Activated T-helper 1 cell treated with anti-CD3 and anti-CD28 coated beads, Interleukin-12 subunit alpha, Interleukin-12 subunit beta, Interleukin-2, Interleukin-4 antibody, amounts not matched to agents 30 ng/mL and 10 ng/mL and 1 ng/mL, durations not matched to agents 14 hours and 24 hours and 36 hours (primary cell): Measurements from ENCODE around the gene POLR1A. TPM values are rescaled to one million over a fixed set of nuclear protein-coding genes. Genes with fewer than 3 reads are reported as not detected.

Experiments
- DNase-seq: peaks from one replicate; pipeline ENCODE4 v3.0.0; 2021; ENCODE audit warnings: low spot score
- H3K27ac Mint-ChIP-seq: one replicate; pipeline ENCODE4 v1.8.0; 2021; ENCODE audit warnings: mild to moderate bottlenecking, mixed read lengths
- H3K27me3 Mint-ChIP-seq: one replicate; pipeline ENCODE4 v1.8.0; 2022; ENCODE audit warnings: mild to moderate bottlenecking, moderate library complexity, mixed read lengths; ENCODE audit not compliant: insufficient read depth
- H3K36me3 Mint-ChIP-seq: one replicate; pipeline ENCODE4 v1.8.0; 2021; ENCODE audit warnings: low read depth, mixed read lengths
- H3K4me1 Mint-ChIP-seq: one replicate; pipeline ENCODE4 v1.8.0; 2021; ENCODE audit warnings: low read depth, mixed read lengths
- H3K4me3 Mint-ChIP-seq: one replicate; pipeline ENCODE4 v1.8.0; 2021; ENCODE audit warnings: mild to moderate bottlenecking, moderate library complexity, mixed read lengths
- H3K9me3 Mint-ChIP-seq: one replicate; pipeline ENCODE4 v1.8.0; 2021; ENCODE audit warnings: mixed read lengths
- intact Hi-C: fragments of 100-400 bp; cut with micrococcal nuclease; formaldehyde crosslinking; loops from one replicate; pipeline ENCODE4 v1.15.1; 2024
- total RNA-seq: library from RNA; stranded (reverse); gene quantifications from 2 replicates; pipeline ENCODE4 v1.2.3, GENCODE V29; 2022

The POLR1A gene
- total RNA-seq, 1 donor from 2014 or later = 69.7 TPM

- Mint-ChIP-seq H3K4me3 (no peak overlapping the region), H3K9me3 (peaks cover 3% of the 10 kb centered on the region), H3K27ac (no peak overlapping the region), H3K36me3 (peaks cover 69% of the 10 kb centered on the region), H3K4me1 (peaks cover 30% of the 10 kb centered on the region), H3K27me3 (no peaks in the 10 kb centered on the region)
- no peak for DNase-seq
- intact Hi-C loops = no loop called here
These were observed 38.8 kb downstream of the POLR1A start for GRCh38 chr2:86066915-86067314.

GRCh38 chr2:86066007-86066578, 39.6 kb downstream of the POLR1A start:
- Mint-ChIP-seq H3K9me3 (peaks cover 3% of the 10 kb centered on the region), H3K27me3 (no peaks in the 10 kb centered on the region), H3K4me3 (no peak overlapping the region), H3K36me3 (peaks cover 70% of the 10 kb centered on the region), H3K27ac (no peak overlapping the region), H3K4me1 (peaks cover 30% of the 10 kb centered on the region)
- no peak for DNase-seq
- intact Hi-C loops = no loop called here

- peaks cover 69% of the 10 kb centered on the region for H3K36me3 Mint-ChIP-seq
- H3K4me3 Mint-ChIP-seq = no peak overlapping the region
- peaks cover 30% of the 10 kb centered on the region for H3K4me1 Mint-ChIP-seq
- intact Hi-C loops = no loop called here
- H3K27me3 Mint-ChIP-seq = no peaks in the 10 kb centered on the region
- no peak overlapping the region for H3K27ac Mint-ChIP-seq
- H3K9me3 Mint-ChIP-seq = peaks cover 3% of the 10 kb centered on the region
- DNase-seq = no peak
These were observed 40.2 kb downstream of the POLR1A start for GRCh38 chr2:86065512-86065911.

GRCh38 chr2:86064006-86064405, 41.7 kb downstream of the POLR1A start:
- Mint-ChIP-seq H3K27ac (no peak overlapping the region), H3K27me3 (no peaks in the 10 kb centered on the region), H3K4me3 (no peak overlapping the region), H3K9me3 (peaks cover 3% of the 10 kb centered on the region), H3K4me1 (peaks cover 24% of the 10 kb centered on the region), H3K36me3 (peaks cover 63% of the 10 kb centered on the region)
- intact Hi-C loops = no loop called here
- no peak for DNase-seq

- H3K4me1 Mint-ChIP-seq = peaks cover 5% of the 10 kb centered on the region
- H3K27me3 Mint-ChIP-seq = no peaks in the 10 kb centered on the region
- H3K27ac Mint-ChIP-seq = no peak overlapping the region
- no peak overlapping the region for H3K4me3 Mint-ChIP-seq
- no peak for DNase-seq
- H3K36me3 Mint-ChIP-seq = peaks cover 59% of the 10 kb centered on the region
- intact Hi-C loops = no loop called here
- H3K9me3 Mint-ChIP-seq = peaks cover 3% of the 10 kb centered on the region
These were observed 43.6 kb downstream of the POLR1A start for GRCh38 chr2:86062043-86062442.

GRCh38 chr2:86056590-86057331, 48.9 kb downstream of the POLR1A start:
- DNase-seq = no peak
- Mint-ChIP-seq H3K27ac (no peak overlapping the region), H3K9me3 (no peaks in the 10 kb centered on the region), H3K27me3 (no peaks in the 10 kb centered on the region), H3K36me3 (peaks cover 56% of the 10 kb centered on the region), H3K4me3 (no peak overlapping the region), H3K4me1 (no peaks in the 10 kb centered on the region)
- intact Hi-C loops = no loop called here

GRCh38 chr2:86055314-86055713, 50.4 kb downstream of the POLR1A start:
- no peaks in the 10 kb centered on the region for H3K9me3 Mint-ChIP-seq
- H3K4me1 Mint-ChIP-seq = no peaks in the 10 kb centered on the region
- peaks cover 49% of the 10 kb centered on the region for H3K36me3 Mint-ChIP-seq
- DNase-seq = no peak
- H3K4me3 Mint-ChIP-seq = no peak overlapping the region
- H3K27ac Mint-ChIP-seq = no peak overlapping the region
- no peaks in the 10 kb centered on the region for H3K27me3 Mint-ChIP-seq
- intact Hi-C loops = no loop called here

- Mint-ChIP-seq H3K27me3 (no peaks in the 10 kb centered on the region), H3K36me3 (peaks cover 48% of the 10 kb centered on the region), H3K9me3 (no peaks in the 10 kb centered on the region), H3K4me1 (no peaks in the 10 kb centered on the region), H3K27ac (no peak overlapping the region), H3K4me3 (no peak overlapping the region)
- intact Hi-C loops = no loop called here
- DNase-seq = no peak
These were observed 51.1 kb downstream of the POLR1A start for GRCh38 chr2:86054535-86055082.

GRCh38 chr2:86053166-86053565, 52.5 kb downstream of the POLR1A start:
- intact Hi-C loops = no loop called here
- Mint-ChIP-seq H3K9me3 (no peaks in the 10 kb centered on the region), H3K36me3 (peaks cover 47% of the 10 kb centered on the region), H3K27ac (no peak overlapping the region), H3K4me3 (no peak overlapping the region), H3K4me1 (no peaks in the 10 kb centered on the region), H3K27me3 (no peaks in the 10 kb centered on the region)
- DNase-seq = no peak

- no peak overlapping the region for H3K27ac Mint-ChIP-seq
- intact Hi-C loops = no loop called here
- peaks cover 47% of the 10 kb centered on the region for H3K36me3 Mint-ChIP-seq
- no peak for DNase-seq
- no peak overlapping the region for H3K4me3 Mint-ChIP-seq
- H3K4me1 Mint-ChIP-seq = no peaks in the 10 kb centered on the region
- H3K27me3 Mint-ChIP-seq = no peaks in the 10 kb centered on the region
- no peaks in the 10 kb centered on the region for H3K9me3 Mint-ChIP-seq
These were observed 53.0 kb downstream of the POLR1A start for GRCh38 chr2:86052676-86053075.

- Mint-ChIP-seq H3K36me3 (peaks cover 45% of the 10 kb centered on the region), H3K9me3 (no peaks in the 10 kb centered on the region), H3K27me3 (no peaks in the 10 kb centered on the region), H3K4me1 (no peaks in the 10 kb centered on the region), H3K4me3 (no peak overlapping the region), H3K27ac (no peak overlapping the region)
- intact Hi-C loops = no loop called here
- DNase-seq = no peak
These were observed 53.4 kb downstream of the POLR1A start for GRCh38 chr2:86052265-86052664.

GRCh38 chr2:86050301-86050700, 55.4 kb downstream of the POLR1A start:
- peaks cover 50% of the 10 kb centered on the region for H3K36me3 Mint-ChIP-seq
- no peaks in the 10 kb centered on the region for H3K4me1 Mint-ChIP-seq
- no peak overlapping the region for H3K27ac Mint-ChIP-seq
- H3K9me3 Mint-ChIP-seq = no peaks in the 10 kb centered on the region
- H3K4me3 Mint-ChIP-seq = no peak overlapping the region
- no peaks in the 10 kb centered on the region for H3K27me3 Mint-ChIP-seq
- no peak for DNase-seq
- intact Hi-C loops = no loop called here

GRCh38 chr2:86049529-86049928, 56.2 kb downstream of the POLR1A start:
- H3K4me1 Mint-ChIP-seq = no peaks in the 10 kb centered on the region
- H3K27me3 Mint-ChIP-seq = no peaks in the 10 kb centered on the region
- no peak overlapping the region for H3K27ac Mint-ChIP-seq
- no peak overlapping the region for H3K4me3 Mint-ChIP-seq
- peaks cover 51% of the 10 kb centered on the region for H3K36me3 Mint-ChIP-seq
- H3K9me3 Mint-ChIP-seq = no peaks in the 10 kb centered on the region
- no peak for DNase-seq
- intact Hi-C loops = no loop called here
